GM12891 (cell line): ENCODE measurements around the gene STRIP2.

Experiments
- DNase-seq: peaks from one replicate; pipeline ENCODE4 v3.0.0; 2011; ENCODE audit warnings: low spot score; ENCODE audit not compliant: insufficient read length
- FAIRE-seq: peaks from 2 replicates; lab custom pipeline; 2011; peaks lifted over from hg19 to GRCh38; lab: Jason Lieb, UNC
- PAX5 ChIP-seq: IDR thresholded peaks from 2 replicates; pipeline ENCODE4 v1.6.1; 2011; ENCODE audit warnings: low read length, moderate library complexity, mild to moderate bottlenecking; ENCODE audit not compliant: insufficient read depth, severe bottlenecking
- POLR2A ChIP-seq: IDR thresholded peaks from 2 replicates; pipeline ENCODE4 v1.6.1; 2011; ENCODE audit warnings: low read depth, low read length, control low read depth
- POLR2AphosphoS5 ChIP-seq: IDR thresholded peaks from 2 replicates; pipeline ENCODE4 v1.6.1; 2011; ENCODE audit warnings: low read depth, low read length, control low read depth
- POU2F2 ChIP-seq: IDR thresholded peaks from 2 replicates; pipeline ENCODE4 v1.6.1; 2011; ENCODE audit warnings: low read depth, mild to moderate bottlenecking, control low read depth, low read length, moderate library complexity
- SPI1 ChIP-seq: IDR thresholded peaks from 2 replicates; pipeline ENCODE4 v1.6.1; 2011; ENCODE audit warnings: low read depth, low read length, control low read depth
- TAF1 ChIP-seq: IDR thresholded peaks from 2 replicates; pipeline ENCODE4 v1.6.1; 2011; ENCODE audit warnings: low read depth, low read length, control low read depth

The STRIP2 gene

DNA sequence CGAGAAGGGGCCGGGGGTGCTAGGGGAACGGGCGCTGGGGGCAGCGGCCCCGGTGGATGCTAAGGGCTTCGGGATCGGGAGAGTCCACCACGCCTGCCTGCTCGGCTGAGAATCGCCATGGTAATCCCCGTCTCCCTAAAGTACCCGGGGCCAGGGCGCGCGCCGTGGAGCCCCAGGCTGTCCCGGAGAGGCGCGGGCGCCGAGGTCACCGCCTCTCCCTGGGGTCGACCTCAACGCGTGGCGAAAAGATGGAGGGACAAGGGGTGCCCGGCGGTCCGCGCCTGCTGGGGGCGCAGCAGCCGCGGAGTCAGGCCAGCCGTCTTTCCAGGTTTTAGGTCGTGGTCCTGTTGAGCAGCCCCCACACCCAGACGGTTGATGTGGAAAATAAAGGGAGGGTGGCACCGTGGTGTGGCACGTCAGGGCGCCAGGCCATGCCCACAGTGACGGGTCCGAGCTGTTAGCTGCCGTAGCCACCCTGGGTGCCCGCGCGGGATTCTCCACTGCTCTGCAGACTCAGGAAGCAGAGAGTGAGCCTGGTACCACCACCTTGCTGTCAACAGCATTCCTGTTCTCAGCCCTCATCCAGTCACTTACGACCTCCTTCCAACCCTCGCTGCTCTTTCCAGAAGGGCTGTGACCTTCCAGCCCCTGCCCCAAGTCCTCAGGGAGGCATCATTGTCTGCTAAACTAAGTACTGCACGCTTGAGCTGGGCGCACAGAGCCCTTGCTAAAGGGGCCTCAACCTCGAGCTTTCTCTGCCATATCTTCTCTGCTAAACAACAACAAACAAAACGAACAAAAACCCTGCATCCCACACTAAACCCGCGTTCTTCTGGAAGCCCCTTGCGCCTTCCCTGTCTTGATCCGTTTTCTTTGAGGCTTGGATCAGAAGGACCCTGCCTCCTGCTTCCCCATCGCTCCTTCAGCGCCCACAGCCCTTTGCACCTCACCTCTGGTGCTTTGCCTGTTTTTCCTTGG lies 68.8 kb downstream of the STRIP2 start:
- FAIRE-seq (no peak), DNase-seq (no peak)
- TF ChIP-seq POLR2AphosphoS5 (no peak), TAF1 (no peak), PAX5 (no peak), SPI1 (no peak), POLR2A (no peak), POU2F2 (no peak)

GRCh38 chr7:129503725-129504124 lies 69.5 kb downstream of the STRIP2 start:
- TF ChIP-seq POU2F2: no peak
- no peak for TF ChIP-seq POLR2AphosphoS5
- TF ChIP-seq TAF1: no peak
- TF ChIP-seq SPI1: no peak
- no peak for TF ChIP-seq PAX5
- no peak for TF ChIP-seq POLR2A
- DNase-seq (no peak), FAIRE-seq (no peak)

DNA sequence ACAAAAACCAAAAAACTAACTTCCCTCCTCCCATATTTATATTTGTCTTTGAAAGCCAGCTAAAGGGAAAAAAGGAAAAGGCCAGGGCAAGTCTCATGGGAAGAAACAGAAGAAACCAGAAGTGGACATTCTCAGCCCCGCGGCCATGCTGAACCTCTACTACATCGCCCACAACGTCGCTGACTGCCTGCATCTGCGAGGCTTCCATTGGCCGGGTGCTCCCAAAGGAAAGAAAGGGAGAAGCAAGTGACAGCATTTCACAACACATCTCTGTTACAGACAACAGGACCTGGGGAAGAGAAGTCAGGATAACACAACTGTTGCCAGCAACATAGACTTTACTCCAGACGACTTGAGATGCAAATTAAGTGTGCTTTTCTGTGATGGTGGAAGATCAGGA lies 78.0 kb downstream of the STRIP2 start:
- DNase-seq (no peak), FAIRE-seq (no peak)
- TF ChIP-seq SPI1 (no peak), POU2F2 (no peak), POLR2AphosphoS5 (no peak), POLR2A (no peak), TAF1 (no peak), PAX5 (no peak)

DNA sequence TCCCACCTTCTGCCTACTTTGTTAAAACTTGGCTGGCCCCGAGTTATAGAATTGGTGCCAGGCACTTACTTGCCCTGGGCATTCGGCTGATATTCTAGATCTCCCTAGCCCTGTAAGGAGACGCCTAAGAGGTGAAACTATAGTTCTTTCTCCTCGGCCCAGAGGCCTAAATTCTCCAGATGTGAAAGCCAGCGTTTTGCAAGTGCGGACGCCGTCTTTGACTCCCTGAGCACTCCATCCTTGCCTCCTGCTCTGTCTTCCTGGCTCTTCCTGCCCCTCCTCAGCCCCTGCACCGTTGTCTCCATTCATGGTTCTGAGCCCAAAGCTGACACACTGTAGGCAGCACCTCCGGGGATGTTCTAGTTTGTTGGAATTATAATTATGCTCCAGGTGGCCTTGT lies 79.3 kb downstream of the STRIP2 start:
- TF ChIP-seq POU2F2: no peak
- TF ChIP-seq POLR2AphosphoS5: no peak
- TF ChIP-seq POLR2A: no peak
- no peak for TF ChIP-seq TAF1
- DNase-seq (no peak), FAIRE-seq (no peak)

DNA sequence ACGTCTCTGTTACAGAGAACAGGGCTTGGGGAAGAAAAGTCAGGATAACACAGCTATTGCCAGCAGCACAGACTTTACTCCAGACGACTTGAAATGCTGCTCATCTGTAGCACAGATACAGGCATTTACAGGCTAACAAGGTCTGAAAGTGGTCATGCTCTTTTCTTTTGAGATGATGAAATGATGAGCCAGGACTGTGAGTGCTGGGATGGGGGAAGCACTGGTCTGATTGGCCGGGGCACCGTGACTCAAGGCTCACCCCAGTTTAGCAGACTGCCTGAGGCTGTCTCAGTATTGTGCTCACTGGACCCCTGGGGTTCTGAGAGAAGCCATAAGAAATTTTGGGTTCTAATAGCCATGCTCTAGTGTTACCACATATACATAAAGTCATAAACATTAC lies 80.5 kb downstream of the STRIP2 start:
- no peak for DNase-seq
- TF ChIP-seq SPI1 (no peak), POLR2AphosphoS5 (no peak), POU2F2 (no peak), PAX5 (no peak), POLR2A (no peak)
- no peak for FAIRE-seq

GRCh38 chr7:129515381-129515780 lies 81.1 kb downstream of the STRIP2 start:
- no peak for FAIRE-seq
- TF ChIP-seq TAF1 (no peak), POLR2A (no peak), POU2F2 (no peak), SPI1 (no peak), POLR2AphosphoS5 (no peak), PAX5 (no peak)

DNA sequence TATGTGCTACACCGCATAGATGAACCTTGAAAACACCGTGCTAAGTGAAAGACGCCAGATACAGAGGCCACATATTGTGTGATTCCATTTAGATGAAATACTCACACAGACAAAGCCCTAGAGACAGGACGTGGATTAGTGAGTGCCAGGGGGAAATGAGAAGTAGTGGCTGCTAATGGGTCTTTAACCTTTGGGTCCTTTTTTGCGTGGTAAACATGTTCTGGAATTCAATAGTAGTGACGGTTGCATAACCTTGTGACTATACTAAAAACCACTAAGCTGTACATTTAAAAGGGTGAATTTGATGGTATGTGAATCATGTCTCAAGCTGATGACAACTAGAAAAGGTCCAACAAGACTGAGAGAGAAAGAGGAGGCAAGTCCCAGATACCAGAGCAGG lies 83.7 kb downstream of the STRIP2 start:
- no peak for DNase-seq
- no peak for TF ChIP-seq SPI1
- no peak for TF ChIP-seq PAX5
- TF ChIP-seq POLR2A: no peak
- no peak for TF ChIP-seq TAF1
- no peak for TF ChIP-seq POLR2AphosphoS5
- TF ChIP-seq POU2F2: no peak
- FAIRE-seq: no peak

More at GRCh38 chr7:129515381-129515780, 81.1 kb downstream of the STRIP2 start:
- no peak for DNase-seq

GRCh38 chr7:129519464-129519863 lies 85.2 kb downstream of the STRIP2 start:
- no peak for FAIRE-seq
- TF ChIP-seq POU2F2: no peak
- TF ChIP-seq PAX5: no peak
- DNase-seq: no peak

DNA sequence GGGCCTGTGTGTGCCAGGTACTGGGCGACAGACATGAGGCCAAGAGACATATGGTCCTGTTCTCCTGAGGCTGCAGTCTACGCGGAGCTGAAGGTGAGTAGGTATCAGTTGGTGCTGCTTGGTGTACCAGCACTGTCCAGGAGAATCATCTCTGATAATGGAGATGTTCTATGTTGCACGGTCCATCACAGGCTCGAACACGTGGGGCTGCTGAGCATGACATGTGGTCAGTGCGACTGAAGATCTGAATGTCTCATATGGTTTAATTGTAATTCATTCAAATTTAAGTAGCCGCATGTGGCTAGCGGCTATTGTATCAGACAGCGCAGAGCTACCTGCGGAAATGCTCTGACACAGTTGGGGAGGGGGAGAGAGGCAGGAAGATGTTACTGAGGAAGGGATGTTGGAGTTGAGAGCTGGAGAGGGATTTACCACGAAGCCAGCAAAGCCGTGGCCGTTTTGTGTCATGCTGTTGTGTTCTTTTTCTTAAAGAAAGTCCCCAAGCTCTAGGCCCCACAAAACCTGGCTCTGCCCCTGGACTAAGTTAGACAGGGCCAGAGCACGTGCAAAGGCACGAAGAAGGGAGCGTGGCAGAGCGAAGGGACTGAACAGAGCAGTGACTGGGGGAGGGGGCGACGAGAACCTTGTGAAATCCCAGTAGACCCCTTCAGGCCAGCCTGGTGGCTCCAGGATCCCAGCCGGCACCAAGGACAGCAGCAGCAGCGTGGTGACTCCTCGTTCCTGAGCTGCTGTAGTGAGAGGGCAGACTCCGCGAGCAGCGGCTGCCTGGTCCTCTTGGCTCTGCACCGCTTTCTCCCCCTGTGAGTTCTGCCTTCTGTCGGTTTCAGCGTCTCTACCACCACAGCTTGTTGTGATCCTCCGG lies 88.1 kb downstream of the STRIP2 start:
- TF ChIP-seq PAX5: no peak
- no peak for TF ChIP-seq POLR2A
- TF ChIP-seq POU2F2: no peak
- no peak for TF ChIP-seq TAF1
- TF ChIP-seq SPI1: no peak
- no peak for TF ChIP-seq POLR2AphosphoS5
- DNase-seq: no peak
- FAIRE-seq: no peak
